Motor neuron (in vitro differentiated cells): ENCODE data around the gene UBB. TPM values are rescaled to one million over a fixed set of nuclear protein-coding genes. Genes with fewer than 3 reads are reported as not detected.
A peak's percentile ranks its signal among the peaks of the same experiment; 100 is the strongest.
"Not testable (repeated sequence)": the region's sequence is repeated elsewhere in the genome, so short reads cannot be mapped to it uniquely, and the experiment has no call there.

Source experiments
- ATAC-seq, 8 experiments: fragments of 200-7000 bp; cut with Tn5 transposase; replicated peaks in 6 of 8; 2 replicates each; pipeline ENCODE4 v1.8.0; 2021; ENCODE audit warnings: mild to moderate bottlenecking in 8 of 8, moderate library complexity in 8 of 8
- H3K27ac ChIP-seq, 2 donors: fragments of 250-450 bp; sonication (Bioruptor Pico); 2 replicates each; pipeline ENCODE4 v1.9.0; 2021; ENCODE audit warnings: antibody characterized with exemption in 2 of 2, mild to moderate bottlenecking in 2 of 2, moderate library complexity in 1 of 2
- H3K4me1 ChIP-seq, 2 donors: fragments of 250-450 bp; sonication (Bioruptor Pico); replicated peaks in 1 of 2; 2 replicates each; pipeline ENCODE4 v1.6.1; 2021; ENCODE audit warnings: antibody characterized with exemption in 2 of 2, mild to moderate bottlenecking in 2 of 2, moderate library complexity in 1 of 2
- H3K4me3 ChIP-seq, 5 donors: fragments of 250-450 bp; sonication (Bioruptor Pico); 2 replicates each; pipeline ENCODE4 v1.9.0; 2021; ENCODE audit warnings: antibody characterized with exemption in 5 of 5, mild to moderate bottlenecking in 5 of 5, moderate library complexity in 4 of 5
- WGBS, 10 experiments: fragments of 450-650 bp; shearing (Covaris generic); methylation state at CpG; one replicate each; pipeline ENCODE4 v1.0.0; 2022; 5-methylcytosine and 5-hydroxymethylcytosine counted together
- in situ Hi-C, 9 experiments: fragments of 400-800 bp; cut with MboI; loops; one replicate each; pipeline ENCODE4 v1.15.0; 2021; ENCODE audit warnings: low sequenced_read_pairs in 9 of 9, low pct_unique_long_range_greater_than_20kb in 2 of 9; ENCODE audit not compliant: unreplicated experiment in 9 of 9
- total RNA-seq, 8 experiments: library from RNA; unstranded; fragments of 300-600 nt; gene quantifications; 2 replicates each; pipeline versions ENCODE4 v1.2.3 to v1.2.4, GENCODE V29; 2022

UBB gene
- total RNA-seq, 8 experiments from 2014 or later: 1,301 to 2,415 (median 1,636) TPM

DNA sequence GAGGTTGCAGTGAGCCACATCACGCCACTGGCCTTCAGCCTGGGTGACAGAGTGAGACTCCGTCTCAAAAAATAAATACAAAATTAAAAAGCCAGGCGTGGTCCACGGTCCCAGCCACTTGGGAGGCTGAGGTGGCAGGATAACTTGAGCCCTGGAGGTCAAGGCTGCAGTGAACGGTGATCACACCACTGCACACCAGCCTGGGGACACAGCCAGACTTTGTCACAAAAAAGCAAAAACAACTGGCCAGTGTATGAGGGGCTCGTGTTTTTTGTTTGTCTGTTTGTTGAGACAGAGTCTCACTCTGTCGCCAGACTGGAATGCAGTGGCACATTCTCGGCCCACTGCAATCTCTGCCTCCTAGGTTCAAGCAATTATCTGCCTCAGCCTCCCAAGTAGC is 1.2 kb upstream of the UBB start:
- in situ Hi-C loops: loop anchor here in 1 of 9 experiments (25.0 kb wide), 1 partner anchor 133 kb away; no protein-coding TSS in a partner anchor
- 65 to 100% (median 96%) methylated on average over 1 to 6 of the region's 8 CpGs; no CpG with 5 or more reads in 4 of the 10 experiments for WGBS, 10 experiments
- no peak for ATAC-seq
- no peak overlapping the region for H3K27ac ChIP-seq
- H3K4me1 ChIP-seq: peaks cover 5 to 8% of the 10 kb centered on the region in 2 donors
- no peak overlapping the region for H3K4me3 ChIP-seq

GRCh38 chr17:16381496-16381820 is 567 bp downstream of the UBB start:
- in situ Hi-C loops: loop anchor here in 1 of 9 experiments (25.0 kb wide), 1 partner anchor 131 kb away; no protein-coding TSS in a partner anchor

GRCh38 chr17:16383216-16383615 is 2.3 kb downstream of the UBB start:
- no peak overlapping the region for H3K4me3 ChIP-seq
- in situ Hi-C loops: loop anchor here in 1 of 9 experiments (25.0 kb wide), 1 partner anchor 129 kb away; no protein-coding TSS in a partner anchor
- no peak overlapping the region for H3K27ac ChIP-seq

More at GRCh38 chr17:16381496-16381820, 567 bp downstream of the UBB start:
- 0 to 9% (median 3%) methylated on average over 4 to 13 of the region's 14 CpGs; no CpG with 5 or more reads in 1 of the 10 experiments for WGBS, 10 experiments
- H3K27ac ChIP-seq: peak overlapping the region; percentile 96 to 99
- H3K4me1 ChIP-seq: peaks cover 5 to 8% of the 10 kb centered on the region in 2 donors
- H3K4me3 ChIP-seq: peak overlapping the region; percentile 42 to 72 (median 52)
- peak in 2 of 8 experiments; percentile 1 for ATAC-seq

DNA sequence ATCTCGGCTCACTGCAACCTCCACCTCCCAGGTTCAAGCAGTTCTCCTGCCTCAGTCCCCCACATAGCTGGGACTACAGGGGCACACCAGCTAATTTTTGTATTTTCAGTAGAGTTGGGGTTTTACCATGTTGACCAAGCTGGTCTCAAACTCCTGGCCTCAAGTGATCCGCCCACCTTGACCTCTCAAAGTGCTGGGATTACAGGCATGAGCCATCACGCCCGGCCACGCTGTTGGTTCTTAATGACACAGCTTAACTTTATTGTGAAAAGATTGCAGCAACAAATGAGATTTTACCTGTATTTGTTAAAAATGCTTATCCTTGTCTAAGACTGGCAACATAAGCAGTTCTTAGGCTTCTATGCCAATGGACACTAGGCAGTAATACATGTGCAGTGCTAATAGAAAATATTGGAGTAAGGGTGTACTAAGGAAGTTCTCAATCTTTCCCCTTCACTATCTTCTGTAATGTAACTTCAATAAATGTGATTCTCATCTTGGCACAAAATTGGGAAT is 2.9 kb downstream of the UBB start:
- WGBS, 10 experiments: 72 to 100% (median 100%) methylated on average over 1 to 4 of the region's 5 CpGs; no CpG with 5 or more reads in 1 of the 10 experiments
- no peak for ATAC-seq
- Histone ChIP-seq H3K27ac (no peak overlapping the region), H3K4me1 (peaks cover 5 to 8% of the 10 kb centered on the region in 2 donors), H3K4me3 (no peak overlapping the region)
- in situ Hi-C loops: loop anchor here in 1 of 9 experiments (25.0 kb wide), 1 partner anchor 128 kb away; no protein-coding TSS in a partner anchor

More at GRCh38 chr17:16383216-16383615, 2.3 kb downstream of the UBB start:
- H3K4me1 ChIP-seq: peaks cover 5 to 8% of the 10 kb centered on the region in 2 donors
- WGBS, 10 experiments: 40 to 100% (median 100%) methylated on average over 1 to 3 of the region's 4 CpGs; no CpG with 5 or more reads in 2 of the 10 experiments
- ATAC-seq: no peak

DNA sequence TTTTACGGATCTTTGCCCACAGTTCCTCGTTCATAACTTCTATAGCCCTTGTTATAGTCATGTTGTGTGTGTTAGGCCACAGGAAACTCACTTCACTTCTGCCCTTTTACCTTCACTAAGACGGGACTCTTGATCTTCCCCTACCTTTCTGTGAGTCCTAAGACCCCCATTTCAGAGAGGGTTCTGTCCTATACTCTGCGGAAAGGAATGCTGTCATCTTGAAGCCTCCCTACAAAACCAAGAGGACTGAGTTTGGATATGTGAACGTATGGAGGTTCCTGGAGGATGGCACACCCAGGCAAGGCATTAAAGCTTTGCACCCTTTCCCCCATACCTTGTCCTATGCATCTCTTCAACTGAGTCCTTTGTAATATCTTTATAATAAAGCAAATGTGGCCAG is 3.7 kb downstream of the UBB start:
- Histone ChIP-seq H3K27ac (no peak overlapping the region), H3K4me1 (peaks cover 5 to 8% of the 10 kb centered on the region in 2 donors), H3K4me3 (no peak overlapping the region)
- in situ Hi-C loops: loop anchor here in 1 of 9 experiments (25.0 kb wide), 1 partner anchor 128 kb away; no protein-coding TSS in a partner anchor
- 65 to 100% (median 93%) methylated on average over 1 to 5 of the region's 5 CpGs; no CpG with 5 or more reads in 1 of the 10 experiments for WGBS, 10 experiments
- no peak for ATAC-seq

DNA sequence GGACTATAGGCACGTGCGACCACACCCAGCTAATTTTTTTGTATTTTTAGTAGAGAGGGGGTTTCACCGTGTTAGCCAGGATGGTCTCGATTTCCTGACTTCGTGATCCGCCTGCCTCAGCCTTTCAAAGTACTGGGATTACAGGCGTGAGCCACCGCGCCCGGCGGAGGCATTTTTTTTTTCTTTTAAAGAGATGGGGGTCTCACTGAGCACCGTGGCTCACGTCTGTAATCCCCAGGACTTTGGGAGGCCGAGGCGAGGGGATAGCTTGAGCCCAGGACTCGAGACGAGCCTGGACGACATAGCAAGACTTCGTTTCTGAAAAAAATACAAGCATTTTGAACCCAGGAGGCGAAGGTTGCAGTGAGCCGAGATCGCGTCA is 5.2 kb downstream of the UBB start:
- H3K4me3 ChIP-seq, H3K4me1 ChIP-seq, H3K27ac ChIP-seq: not testable (repeated sequence)
- in situ Hi-C loops: loop anchor here in 1 of 9 experiments (25.0 kb wide), 1 partner anchor 126 kb away; no protein-coding TSS in a partner anchor
- peak in 1 of 8 experiments; percentile 8 for ATAC-seq
- 60 to 100% (median 90%) methylated on average over 1 to 8 of the region's 23 CpGs; no CpG with 5 or more reads in 6 of the 10 experiments for WGBS, 10 experiments

DNA sequence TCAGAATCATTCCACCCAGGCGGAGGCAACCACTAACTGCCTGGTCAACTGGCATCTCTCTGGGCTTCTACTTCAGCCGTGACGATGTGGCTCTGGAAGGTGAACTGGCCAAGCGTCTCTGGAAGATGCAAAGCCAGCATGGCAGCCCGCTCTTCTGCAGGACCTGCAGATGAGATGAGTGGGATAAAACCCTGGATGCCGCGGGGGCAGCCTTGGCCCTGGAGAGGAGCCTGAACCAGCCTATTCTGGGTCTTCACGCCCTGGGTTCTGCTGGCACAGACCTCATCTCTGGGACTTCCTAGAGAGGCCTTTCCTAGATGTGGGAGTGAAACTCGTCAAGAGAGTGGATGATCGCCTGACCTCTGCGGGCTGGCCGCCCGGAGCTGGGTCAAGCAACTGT is 10.6 kb downstream of the UBB start:
- WGBS, 10 experiments: 93 to 100% (median 100%) methylated on average over 1 to 3 of the region's 13 CpGs; no CpG with 5 or more reads in 7 of the 10 experiments
- Histone ChIP-seq H3K4me3 (no peak overlapping the region), H3K27ac (no peak overlapping the region), H3K4me1 (no peaks in the 10 kb centered on the region)
- no peak for ATAC-seq
- in situ Hi-C loops: loop anchor here in 1 of 9 experiments (25.0 kb wide), 1 partner anchor 121 kb away; no protein-coding TSS in a partner anchor

- 80 to 100% (median 86%) methylated on average over 1 to 8 of the region's 11 CpGs; no CpG with 5 or more reads in 4 of the 10 experiments for WGBS, 10 experiments
- not testable (repeated sequence) for H3K4me1 ChIP-seq, H3K4me3 ChIP-seq, H3K27ac ChIP-seq, ATAC-seq
- in situ Hi-C loops: loop anchor here in 1 of 9 experiments (25.0 kb wide), 1 partner anchor 120 kb away; no protein-coding TSS in a partner anchor
These were observed 11.6 kb downstream of the UBB start for GRCh38 chr17:16392491-16392890.

DNA sequence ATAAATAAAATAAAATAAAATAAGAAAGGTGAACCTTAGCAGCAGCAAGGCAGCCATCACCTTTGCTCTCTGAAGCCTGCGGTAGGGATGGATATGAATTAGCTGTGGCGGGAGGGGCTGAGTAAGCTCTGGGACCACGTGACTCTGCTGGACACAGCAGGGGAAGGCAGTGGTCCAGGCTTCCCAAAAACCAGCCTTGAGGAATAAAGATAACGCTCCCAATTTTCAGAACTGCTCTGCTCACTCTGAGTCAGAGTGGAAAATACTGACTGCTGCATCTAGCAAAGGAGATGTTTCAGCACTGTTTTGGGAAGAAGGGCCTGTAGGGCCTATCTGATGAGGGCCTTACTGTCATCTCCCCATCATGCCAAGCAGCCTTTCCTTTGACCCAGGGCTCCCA is 15.0 kb downstream of the UBB start:
- peak in 7 of 8 experiments; percentile 23 to 65 (median 54) for ATAC-seq
- not testable (repeated sequence) for H3K4me3 ChIP-seq, H3K4me1 ChIP-seq, H3K27ac ChIP-seq
- WGBS, 10 experiments: 0 to 80% (median 47%) methylated on average over 1 to 4 of the region's 4 CpGs; no CpG with 5 or more reads in 3 of the 10 experiments
- in situ Hi-C loops: loop anchor here in 1 of 9 experiments (25.0 kb wide), 1 partner anchor 116 kb away; no protein-coding TSS in a partner anchor

- not testable (repeated sequence) for H3K4me1 ChIP-seq, H3K27ac ChIP-seq, H3K4me3 ChIP-seq
- in situ Hi-C loops: loop anchor here in 1 of 9 experiments (25.0 kb wide), 1 partner anchor 116 kb away; no protein-coding TSS in a partner anchor
- peak in 5 of 8 experiments; percentile 67 to 93 (median 73) for ATAC-seq
- 80 to 100% methylated on average over 1 of the region's 2 CpGs; no CpG with 5 or more reads in 8 of the 10 experiments for WGBS, 10 experiments
These were observed 15.8 kb downstream of the UBB start for GRCh38 chr17:16396693-16397092.

- H3K27ac ChIP-seq: no peak overlapping the region
- peaks cover 0 to 10% of the 10 kb centered on the region in 2 donors for H3K4me1 ChIP-seq
- in situ Hi-C loops: loop anchor here in 1 of 9 experiments (25.0 kb wide), 1 partner anchor 114 kb away; no protein-coding TSS in a partner anchor
- no peak overlapping the region for H3K4me3 ChIP-seq
- peak in 2 of 8 experiments; percentile 33 to 38 for ATAC-seq
- WGBS, 10 experiments: 30 to 100% (median 72%) methylated on average over 1 to 7 of the region's 9 CpGs; no CpG with 5 or more reads in 2 of the 10 experiments
These were observed 17.7 kb downstream of the UBB start for GRCh38 chr17:16398270-16399267.

GRCh38 chr17:16403847-16404246 is 23.0 kb downstream of the UBB start:
- not testable (repeated sequence) for H3K4me3 ChIP-seq, H3K4me1 ChIP-seq, ATAC-seq, H3K27ac ChIP-seq
- in situ Hi-C loops: loop anchor here in 1 of 9 experiments (25.0 kb wide), 1 partner anchor 92 kb away; no protein-coding TSS in a partner anchor
- 71 to 100% (median 90%) methylated on average over 1 to 7 of the region's 9 CpGs; no CpG with 5 or more reads in 1 of the 10 experiments for WGBS, 10 experiments
